ENCODE results near the gene EPN2. TPM values are rescaled to one million over a fixed set of nuclear protein-coding genes. Genes with fewer than 3 reads are reported as not detected.

The EPN2 gene
- total and polyA plus RNA-seq, 2 experiments from 2014 or later = 34.0 to 149 TPM

GRCh38 chr17:19330271-19330670 is 93.1 kb downstream of the EPN2 start (continued):
- TF ChIP-seq ETS1 (IDR thresholded peaks at IDR 0.05) (no peak), EZH2phosphoT487 (IDR thresholded peaks at IDR 0.05; ENCODE audit: unreplicated experiment) (no peak), ZNF114 (CRISPR knock-in tag; IDR thresholded peaks at IDR 0.05) (no peak), POLR2AphosphoS5 (IDR thresholded peaks at IDR 0.05; ENCODE audit: low read depth) (no peak), REST (IDR thresholded peaks at IDR 0.05; ENCODE audit: unreplicated experiment) (no peak)

GRCh38 chr17:19331134-19331533 is 94.0 kb downstream of the EPN2 start:
- H3K36me3 ChIP-seq (ENCODE audit: insufficient read depth) = no peaks in the 10 kb centered on the region
- DNase-seq (ENCODE audit: low spot score) (no peak), ATAC-seq (no peak)
- Mint-ChIP-seq H3K27ac (no peak overlapping the region), H3K4me3 (no peak overlapping the region), H3K27me3 (ENCODE audit: insufficient read depth, low read depth, poor library complexity) (peaks cover 11% of the 10 kb centered on the region), H3K4me1 (peaks cover 15% of the 10 kb centered on the region), H3K9me3 (peaks cover 1% of the 10 kb centered on the region; the same call in 2 of the 3 replicates), H3K36me3 (ENCODE audit: low read depth) (peaks cover 9% of the 10 kb centered on the region)
- no peaks in the 10 kb centered on the region; the same call in 1 of the 2 replicates for H4K20me1 ChIP-seq (replicated peaks; ENCODE audit: insufficient read depth)
- H3F3A ChIP-seq (replicated peaks; ENCODE audit: low read depth) = no peaks in the 10 kb centered on the region; the same call in 1 of the 2 replicates
- no peak overlapping the region for H3K4me3 ChIP-seq
- H3K27ac ChIP-seq (ENCODE audit: low read depth) = no peak overlapping the region
- H3K4me1 ChIP-seq (ENCODE audit: insufficient read depth) = no peaks in the 10 kb centered on the region
- H3K79me2 ChIP-seq (replicated peaks; ENCODE audit: insufficient read depth) = no peaks in the 10 kb centered on the region
- TF ChIP-seq NANOG (IDR thresholded peaks at IDR 0.05; ENCODE audit: borderline replicate concordance) = no peak
- TF ChIP-seq STAT1 (IDR thresholded peaks at IDR 0.05; ENCODE audit: unreplicated experiment) = no peak
- no peak for TF ChIP-seq CREB1 (CRISPR knock-in tag; IDR thresholded peaks at IDR 0.05; ENCODE audit: low read depth)
- TF ChIP-seq POLR2AphosphoS5 (IDR thresholded peaks at IDR 0.05; ENCODE audit: low read depth) = no peak
- no peak for TF ChIP-seq ETS1 (IDR thresholded peaks at IDR 0.05)
- TF ChIP-seq ZNF331 (CRISPR knock-in tag; IDR thresholded peaks at IDR 0.05; ENCODE audit: low read depth) = no peak
- no peak for TF ChIP-seq EZH2 (IDR thresholded peaks at IDR 0.05; ENCODE audit: low read depth, unreplicated experiment)
- TF ChIP-seq JUNB (IDR thresholded peaks at IDR 0.05; ENCODE audit: unreplicated experiment) = no peak
- no peak for TF ChIP-seq CTCF (conservative IDR thresholded peaks at IDR 0.05; ENCODE audit: low read depth in 2 of 2)
- TF ChIP-seq ZNF114 (CRISPR knock-in tag; IDR thresholded peaks at IDR 0.05) = no peak
- no peak for TF ChIP-seq REST (IDR thresholded peaks at IDR 0.05; ENCODE audit: unreplicated experiment)
- no peaks in the 10 kb centered on the region for H3K9me2 ChIP-seq (ENCODE audit: insufficient read depth)
- no peak overlapping the region for H2AFZ ChIP-seq
- H3K4me2 ChIP-seq = no peak overlapping the region
- H3K27me3 ChIP-seq (ENCODE audit: insufficient read depth) = no peaks in the 10 kb centered on the region
